ENCODE measurements around the gene TRMT11. TPM values are rescaled to one million over a fixed set of nuclear protein-coding genes. Genes with fewer than 3 reads are reported as not detected.
A peak's percentile ranks its signal among the peaks of the same experiment; 100 is the strongest.

The TRMT11 gene
- total RNA-seq, 1 experiment from 2014 or later = 24.2 TPM

DNA sequence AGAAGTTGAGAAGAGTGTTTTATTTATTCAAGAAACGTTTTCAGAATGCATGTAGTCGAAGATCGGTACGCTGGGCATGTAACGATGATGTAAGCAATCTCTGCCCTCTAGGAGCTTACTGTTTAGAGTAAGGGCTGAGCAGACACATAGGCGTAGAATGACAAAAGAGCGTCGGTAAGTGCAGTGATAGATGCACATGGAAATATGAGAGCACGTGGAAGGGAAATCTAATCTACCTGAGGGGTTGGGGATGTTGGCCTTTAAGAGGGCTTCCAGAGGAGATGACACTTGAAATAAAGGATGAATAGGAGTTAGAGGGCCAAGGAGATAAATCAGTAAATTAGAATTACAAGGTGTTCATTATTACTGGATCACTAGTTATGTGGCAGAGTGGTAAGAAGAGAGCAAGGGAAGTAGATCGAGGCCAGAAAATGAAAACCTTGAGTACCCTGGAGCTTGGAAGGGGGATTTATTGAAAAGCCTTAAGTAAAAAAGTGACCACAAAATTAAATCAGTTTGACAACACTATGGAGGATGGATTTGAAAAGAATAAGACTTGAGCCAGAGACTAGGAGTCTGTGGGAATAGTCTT lies 782 bp downstream of the TRMT11 start:
- Histone ChIP-seq H3K27ac (peak overlapping the region; percentile 88), H3K4me2 (peak overlapping the region; percentile 87), H3K9me2 (ENCODE audit: insufficient read depth) (no peaks in the 10 kb centered on the region; the same call in 1 of the 2 replicates), H3K4me1 (replicated peaks; ENCODE audit: insufficient read depth) (peaks cover 55% of the 10 kb centered on the region), H3K79me2 (ENCODE audit: low read depth) (peaks cover 74% of the 10 kb centered on the region), H3K36me3 (ENCODE audit: low read depth) (no peaks in the 10 kb centered on the region), H3K9me3 (ENCODE audit: insufficient read depth, low read depth) (no peaks in the 10 kb centered on the region), H3F3A (ENCODE audit: insufficient read depth, low read depth) (peaks cover 27% of the 10 kb centered on the region), H3K4me3 (peak overlapping the region; percentile 69), H3K27me3 (ENCODE audit: insufficient read depth, low read depth) (no peaks in the 10 kb centered on the region), H2AFZ (peak overlapping the region; percentile 96), H4K20me1 (ENCODE audit: insufficient read depth) (0 out of 2 replicates have a peak, but pooled peaks cover 1% of the 10 kb centered on the region)
- ChIA-PET CTCF (interaction anchor here (0.9 to 1.3 kb wide), 2 partner anchors 13 to 206 kb away, joined by 3 to 4 read pairs; no protein-coding TSS in a partner anchor), POLR2A (ENCODE audit: unreplicated experiment) (interaction anchor here (0.6 to 1.5 kb wide), 2 partner anchors 102 to 197 kb away, joined by 6 read pairs; no protein-coding TSS in a partner anchor)
- DNase-seq = no peak
- intact Hi-C loops (cut with micrococcal nuclease; ENCODE audit: unreplicated experiment) = loop anchor here (10.0 kb wide), 1 partner anchor 1762 kb away; no protein-coding TSS in a partner anchor
- no TSS peak for BruUV-seq (replicated peaks)
- TF ChIP-seq EZH2 (IDR thresholded peaks at IDR 0.05; ENCODE audit: low read depth) = no peak
- TF ChIP-seq, protein P1, sequence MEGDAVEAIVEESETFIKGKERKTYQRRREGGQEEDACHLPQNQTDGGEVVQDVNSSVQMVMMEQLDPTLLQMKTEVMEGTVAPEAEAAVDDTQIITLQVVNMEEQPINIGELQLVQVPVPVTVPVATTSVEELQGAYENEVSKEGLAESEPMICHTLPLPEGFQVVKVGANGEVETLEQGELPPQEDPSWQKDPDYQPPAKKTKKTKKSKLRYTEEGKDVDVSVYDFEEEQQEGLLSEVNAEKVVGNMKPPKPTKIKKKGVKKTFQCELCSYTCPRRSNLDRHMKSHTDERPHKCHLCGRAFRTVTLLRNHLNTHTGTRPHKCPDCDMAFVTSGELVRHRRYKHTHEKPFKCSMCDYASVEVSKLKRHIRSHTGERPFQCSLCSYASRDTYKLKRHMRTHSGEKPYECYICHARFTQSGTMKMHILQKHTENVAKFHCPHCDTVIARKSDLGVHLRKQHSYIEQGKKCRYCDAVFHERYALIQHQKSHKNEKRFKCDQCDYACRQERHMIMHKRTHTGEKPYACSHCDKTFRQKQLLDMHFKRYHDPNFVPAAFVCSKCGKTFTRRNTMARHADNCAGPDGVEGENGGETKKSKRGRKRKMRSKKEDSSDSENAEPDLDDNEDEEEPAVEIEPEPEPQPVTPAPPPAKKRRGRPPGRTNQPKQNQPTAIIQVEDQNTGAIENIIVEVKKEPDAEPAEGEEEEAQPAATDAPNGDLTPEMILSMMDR (conservative IDR thresholded peaks at IDR 0.05) = no peak

DNA sequence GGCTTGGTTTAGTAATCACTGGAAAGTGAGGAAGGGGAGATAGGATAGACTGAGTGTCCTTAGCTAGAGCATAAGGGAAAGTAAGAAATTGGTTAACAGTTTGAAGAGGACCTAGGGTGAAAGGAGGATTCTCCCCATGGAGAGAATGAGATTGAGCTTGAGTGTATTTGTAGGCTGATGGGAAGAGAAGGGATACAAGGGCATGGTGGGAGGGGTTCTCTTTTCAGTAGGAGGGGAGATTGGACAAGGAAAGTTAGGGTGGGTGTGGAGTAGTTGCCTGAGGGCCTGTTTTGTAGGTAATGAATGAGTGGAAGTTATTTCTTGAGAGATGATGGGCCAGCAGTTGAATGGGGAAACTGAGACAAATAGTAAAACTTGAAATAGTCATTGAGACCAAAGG lies 1.9 kb downstream of the TRMT11 start:
- Histone ChIP-seq H3K27me3 (ENCODE audit: insufficient read depth, low read depth) (no peaks in the 10 kb centered on the region), H3K4me3 (no peak overlapping the region), H2AFZ (no peak overlapping the region), H3F3A (ENCODE audit: insufficient read depth, low read depth) (peaks cover 19% of the 10 kb centered on the region), H3K79me2 (ENCODE audit: low read depth) (peaks cover 85% of the 10 kb centered on the region), H3K9me3 (ENCODE audit: insufficient read depth, low read depth) (no peaks in the 10 kb centered on the region), H3K4me1 (replicated peaks; ENCODE audit: insufficient read depth) (peaks cover 50% of the 10 kb centered on the region), H4K20me1 (ENCODE audit: insufficient read depth) (0 out of 2 replicates have a peak, but pooled peaks cover 12% of the 10 kb centered on the region), H3K27ac (no peak overlapping the region), H3K9me2 (ENCODE audit: insufficient read depth) (no peaks in the 10 kb centered on the region; the same call in 1 of the 2 replicates), H3K4me2 (peak overlapping the region; percentile 87), H3K36me3 (ENCODE audit: low read depth) (no peaks in the 10 kb centered on the region)
- intact Hi-C loops (cut with micrococcal nuclease; ENCODE audit: unreplicated experiment) = loop anchor here (10.0 kb wide), 1 partner anchor 1763 kb away; no protein-coding TSS in a partner anchor
- BruUV-seq (replicated peaks) = no TSS peak
- CTCF ChIA-PET = no interaction called here
- POLR2A ChIA-PET (ENCODE audit: unreplicated experiment) = no interaction called here
- TF ChIP-seq, protein P1 (conservative IDR thresholded peaks at IDR 0.05) = no peak
- TF ChIP-seq EZH2 (IDR thresholded peaks at IDR 0.05; ENCODE audit: low read depth) = no peak
- DNase-seq = no peak

DNA sequence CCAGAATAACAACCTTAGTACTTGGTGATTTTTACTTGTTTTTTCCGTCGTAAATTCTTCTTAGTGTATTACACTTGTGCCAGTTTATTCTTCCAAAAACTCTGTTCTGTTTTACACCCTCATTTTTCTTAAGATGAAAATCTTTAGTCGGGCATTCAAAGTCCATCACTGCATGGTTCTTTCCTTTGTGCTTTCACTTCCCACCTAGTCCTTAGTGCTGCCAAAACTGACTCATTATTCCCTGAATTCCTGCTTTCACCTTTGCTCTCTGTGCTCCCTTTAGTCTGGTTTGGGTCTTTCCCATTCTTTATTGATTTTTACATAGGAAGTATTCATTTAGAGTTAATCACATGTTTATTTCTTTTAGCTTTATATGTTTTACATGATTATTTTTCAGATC lies 3.3 kb downstream of the TRMT11 start:
- TF ChIP-seq, protein P1 (conservative IDR thresholded peaks at IDR 0.05) = no peak
- no peak for TF ChIP-seq EZH2 (IDR thresholded peaks at IDR 0.05; ENCODE audit: low read depth)
- Histone ChIP-seq H3K4me1 (replicated peaks; ENCODE audit: insufficient read depth) (peaks cover 36% of the 10 kb centered on the region), H3K79me2 (ENCODE audit: low read depth) (peaks cover 90% of the 10 kb centered on the region), H3K36me3 (ENCODE audit: low read depth) (0 out of 2 replicates have a peak, but pooled peaks cover 7% of the 10 kb centered on the region), H3K9me3 (ENCODE audit: insufficient read depth, low read depth) (no peaks in the 10 kb centered on the region), H3K4me2 (peak overlapping the region; percentile 21), H3K27ac (0 out of 2 replicates have a peak overlapping the region, but pooled peaks have one; percentile 10), H3K27me3 (ENCODE audit: insufficient read depth, low read depth) (no peaks in the 10 kb centered on the region), H3K9me2 (ENCODE audit: insufficient read depth) (no peaks in the 10 kb centered on the region; the same call in 1 of the 2 replicates), H3K4me3 (no peak overlapping the region), H3F3A (ENCODE audit: insufficient read depth, low read depth) (peaks cover 12% of the 10 kb centered on the region), H2AFZ (no peak overlapping the region), H4K20me1 (ENCODE audit: insufficient read depth) (peaks cover 20% of the 10 kb centered on the region; the same call in 1 of the 2 replicates)
- BruUV-seq (replicated peaks) = no TSS peak
- no peak for DNase-seq
- intact Hi-C loops (cut with micrococcal nuclease; ENCODE audit: unreplicated experiment) = loop anchor here (10.0 kb wide), 2 partner anchors 815 to 1765 kb away; no protein-coding TSS in a partner anchor
- POLR2A ChIA-PET (ENCODE audit: unreplicated experiment) = no interaction called here
- CTCF ChIA-PET = no interaction called here

All from PC-9 (cell line).